Right ventricle myocardium superior (tissue), 1 donor: ENCODE data around the gene ANKRD35. TPM values are rescaled to one million over a fixed set of nuclear protein-coding genes. Genes with fewer than 3 reads are reported as not detected.
"Not testable (repeated sequence)": the region's sequence is repeated elsewhere in the genome, so short reads cannot be mapped to it uniquely, and the experiment has no call there.

Experiments used
- ATAC-seq: fragments of 200-7000 bp; cut with Tn5 transposase; one replicate; pipeline ENCODE4 v1.9.1; 2020; ENCODE audit warnings: mild to moderate bottlenecking; ENCODE audit not compliant: poor library complexity
- DNase-seq: peaks from one replicate; pipeline ENCODE4 v3.0.0-alpha.2; 2020
- intact Hi-C: fragments of 100-400 bp; cut with DNase I; formaldehyde crosslinking; loops from one replicate; pipeline ENCODE4 v1.11.2; 2022
- long read RNA-seq: library from polyadenylated mRNA; unstranded; transcript quantifications from one replicate; pipeline ENCODE4 v2.0.0, GENCODE V29; 2021
- total RNA-seq: library from RNA; stranded (reverse); fragmentation: NEBNext Ultra II Directional; extraction: Animal tissue kit (Norgen Biotek cat#: 25700); gene quantifications from one replicate; pipeline ENCODE4 v1.2.1, GENCODE V29; 2021
- donor health status: DM: no; HTN: yes; CAD: no; lungs with severe emphysema.

Gene ANKRD35, protein sequence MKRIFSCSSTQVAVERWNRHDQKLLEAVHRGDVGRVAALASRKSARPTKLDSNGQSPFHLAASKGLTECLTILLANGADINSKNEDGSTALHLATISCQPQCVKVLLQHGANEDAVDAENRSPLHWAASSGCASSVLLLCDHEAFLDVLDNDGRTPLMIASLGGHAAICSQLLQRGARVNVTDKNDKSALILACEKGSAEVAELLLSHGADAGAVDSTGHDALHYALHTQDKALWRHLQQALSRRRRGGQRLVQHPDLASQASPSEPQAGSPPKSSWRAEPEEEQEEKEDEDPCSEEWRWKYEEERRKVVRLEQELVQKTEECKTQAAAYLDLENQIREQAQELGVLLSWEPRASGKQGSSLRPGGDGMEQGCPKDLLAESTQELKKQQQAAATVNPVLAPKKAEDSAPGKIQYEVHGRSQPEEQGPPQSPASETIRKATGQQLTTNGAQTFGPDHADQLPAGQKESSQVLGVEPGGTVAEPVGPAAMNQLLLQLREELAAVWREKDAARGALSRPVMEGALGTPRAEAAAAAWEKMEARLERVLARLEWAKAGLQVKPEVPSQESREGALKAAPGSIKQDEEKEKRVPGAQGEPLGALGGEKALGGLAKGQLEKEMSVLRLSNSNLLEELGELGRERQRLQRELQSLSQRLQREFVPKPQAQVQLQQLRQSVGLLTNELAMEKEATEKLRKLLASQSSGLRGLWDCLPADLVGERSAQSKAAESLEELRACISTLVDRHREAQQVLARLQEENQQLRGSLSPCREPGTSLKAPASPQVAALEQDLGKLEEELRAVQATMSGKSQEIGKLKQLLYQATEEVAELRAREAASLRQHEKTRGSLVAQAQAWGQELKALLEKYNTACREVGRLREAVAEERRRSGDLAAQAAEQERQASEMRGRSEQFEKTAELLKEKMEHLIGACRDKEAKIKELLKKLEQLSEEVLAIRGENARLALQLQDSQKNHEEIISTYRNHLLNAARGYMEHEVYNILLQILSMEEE
- 1.1 TPM for total RNA-seq
- long read RNA-seq, partial matches to known transcripts = 4 of 4 reads
- long read RNA-seq, other reads (novel, unspliced or antisense) = 0 of 4 reads

DNA sequence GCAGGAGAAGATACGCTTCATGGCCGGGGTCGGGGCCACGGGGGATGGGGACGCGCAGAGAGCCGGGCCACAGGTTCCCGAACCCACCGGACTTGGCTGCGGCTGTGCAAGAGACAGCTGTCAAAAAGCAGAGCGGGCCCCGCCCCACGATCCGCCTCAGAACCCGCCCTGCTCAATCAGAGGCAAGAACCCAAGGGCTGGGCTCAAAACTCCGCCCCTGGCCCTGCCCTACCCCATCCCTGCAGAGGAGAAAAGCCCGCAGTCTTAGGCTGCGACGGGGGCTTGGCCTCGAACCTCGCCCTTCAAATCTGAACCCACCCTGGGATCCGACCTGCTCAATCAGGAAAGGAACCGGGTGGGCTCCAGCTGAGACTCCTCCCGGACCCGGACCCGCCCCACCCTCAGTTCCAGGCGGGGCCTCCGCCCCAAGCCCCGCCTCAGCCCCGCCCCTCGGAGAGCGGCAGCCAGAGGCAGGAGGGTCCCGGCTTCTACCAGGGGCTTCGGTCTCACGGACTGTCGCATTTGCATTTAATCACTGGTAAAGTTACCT is at the start of gene ANKRD35:
ANKRD35 (minus strand) TSS at position 129 of the 550 bp plus-strand sequence; CDS start at position 21, 108 bp downstream.
- DNase-seq = peak; percentile 94
- intact Hi-C loops = no loop called here
- peak; percentile 98 for ATAC-seq

DNA sequence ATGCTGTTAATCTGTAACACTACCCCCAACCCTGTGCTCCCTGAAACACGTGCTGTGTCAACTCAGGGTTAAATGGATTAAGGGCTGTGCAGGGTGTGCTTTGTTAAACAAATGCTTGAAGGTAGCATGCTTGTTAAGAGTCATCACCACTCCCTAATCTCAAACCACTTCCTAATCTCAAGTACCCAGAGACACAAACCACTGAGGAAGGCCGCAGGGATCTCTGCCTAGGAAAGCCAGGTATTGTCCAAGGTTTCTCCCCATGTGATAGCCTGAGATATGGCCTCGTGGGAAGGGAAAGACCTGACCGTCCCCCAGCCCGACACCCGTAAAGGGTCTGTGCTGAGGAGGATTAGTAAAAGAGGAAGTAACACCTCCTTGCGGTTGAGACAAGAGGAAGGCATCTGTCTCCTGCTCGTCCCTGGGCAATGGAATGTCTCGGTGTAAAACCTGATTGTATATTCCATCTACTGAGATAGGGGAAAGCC is 46.9 kb upstream of the ANKRD35 start:
- intact Hi-C loops, ATAC-seq, DNase-seq: not testable (repeated sequence)

DNA sequence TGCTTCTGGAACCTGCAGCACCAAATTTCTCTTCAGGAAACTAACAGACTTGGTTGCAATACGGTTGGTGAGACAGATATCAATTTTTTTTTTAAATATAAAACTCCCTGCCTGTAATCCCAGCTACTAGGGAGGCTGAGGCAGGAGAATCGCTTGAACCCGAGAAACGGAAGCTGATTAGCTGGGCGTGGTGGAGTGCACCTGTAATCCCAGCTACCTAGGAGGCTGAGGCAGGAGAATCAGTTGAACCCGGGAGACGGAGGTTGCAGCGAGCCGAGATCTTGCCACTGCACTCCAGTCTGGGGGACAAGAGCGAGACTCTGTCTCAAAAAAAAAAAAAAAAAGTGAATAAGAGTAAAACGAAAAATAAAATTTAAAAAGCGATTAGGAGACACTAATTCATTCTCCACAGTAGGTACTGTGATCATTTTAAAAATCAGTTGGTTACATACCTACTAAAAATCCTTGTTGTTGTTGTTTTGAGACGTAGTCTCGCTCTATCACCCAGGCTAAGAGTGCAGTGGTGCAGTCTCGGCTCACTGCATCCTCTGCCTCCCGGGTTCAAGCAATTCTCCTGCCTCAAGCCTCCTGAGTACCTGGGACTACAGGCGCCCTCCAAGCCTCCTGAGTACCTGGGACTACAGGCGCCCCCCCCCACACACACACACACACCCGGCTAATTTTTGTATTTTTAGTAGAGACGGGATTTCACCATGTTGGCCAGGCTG is 42.4 kb upstream of the ANKRD35 start:
- DNase-seq = no peak
- intact Hi-C loops = no loop called here
- no peak for ATAC-seq

DNA sequence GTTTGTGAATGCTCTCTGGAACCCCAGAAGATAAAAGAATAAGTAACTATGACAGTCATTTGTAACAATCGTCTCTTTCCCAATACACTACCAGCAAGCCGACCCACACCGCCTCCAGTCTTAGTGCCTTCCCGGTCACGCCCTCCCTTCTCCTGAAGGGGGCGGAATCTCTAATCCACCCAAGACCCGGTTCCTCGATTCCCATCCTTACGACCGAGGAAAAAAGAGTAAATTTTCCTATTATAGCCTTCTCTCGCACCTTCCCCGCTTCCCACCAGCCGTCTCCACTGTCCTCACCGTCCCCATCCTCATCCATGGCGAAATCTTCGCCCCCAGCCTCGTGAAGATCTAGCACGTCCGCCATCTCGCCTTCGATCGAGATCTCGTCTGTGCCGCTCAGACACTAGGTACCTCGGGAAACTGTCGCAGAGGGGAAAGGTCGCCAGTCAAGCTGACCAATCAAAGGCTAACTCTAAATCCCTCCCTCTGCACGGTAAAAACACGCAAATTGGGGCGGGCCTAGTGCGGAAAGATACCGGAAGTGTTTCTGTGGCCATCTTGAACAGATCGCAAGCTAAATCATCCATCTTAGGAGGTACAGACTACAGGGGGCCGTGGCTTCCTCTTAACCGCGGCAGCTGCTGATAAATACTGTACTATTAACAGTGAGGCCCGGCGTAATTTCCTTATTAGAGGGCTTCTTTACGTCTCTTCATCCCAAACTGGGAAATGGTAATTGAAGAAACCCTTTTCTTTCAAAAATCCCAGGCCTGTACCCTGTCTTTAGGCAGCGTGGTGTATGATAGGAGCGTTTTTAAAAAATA is 41.6 kb upstream of the ANKRD35 start, which contains the start of gene RBM8A:
RBM8A (minus strand) TSS at position 422 of the 824 bp plus-strand sequence; CDS start at position 364, 58 bp downstream.
- DNase-seq = peak; percentile 94
- intact Hi-C loops = no loop called here
- ATAC-seq = peak; percentile 98

DNA sequence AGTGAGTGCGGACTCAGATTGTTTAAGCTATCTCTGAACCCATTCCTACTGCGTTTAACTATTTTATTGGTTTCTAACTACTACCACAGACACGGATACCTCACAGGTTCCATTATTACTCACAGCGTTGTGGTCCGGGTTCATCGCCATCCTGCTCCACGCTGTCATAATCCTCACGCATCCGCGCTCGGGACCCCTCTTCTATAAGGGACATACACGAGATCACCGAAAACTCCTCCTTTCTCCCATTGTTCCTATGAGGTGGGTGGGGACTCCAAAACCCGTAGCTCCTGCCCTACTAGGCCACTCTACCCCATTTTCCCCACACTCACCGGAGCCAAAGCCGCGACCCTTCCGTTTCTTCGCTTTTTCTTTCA is 41.0 kb upstream of the ANKRD35 start:
- ATAC-seq = no peak
- intact Hi-C loops = no loop called here

DNA sequence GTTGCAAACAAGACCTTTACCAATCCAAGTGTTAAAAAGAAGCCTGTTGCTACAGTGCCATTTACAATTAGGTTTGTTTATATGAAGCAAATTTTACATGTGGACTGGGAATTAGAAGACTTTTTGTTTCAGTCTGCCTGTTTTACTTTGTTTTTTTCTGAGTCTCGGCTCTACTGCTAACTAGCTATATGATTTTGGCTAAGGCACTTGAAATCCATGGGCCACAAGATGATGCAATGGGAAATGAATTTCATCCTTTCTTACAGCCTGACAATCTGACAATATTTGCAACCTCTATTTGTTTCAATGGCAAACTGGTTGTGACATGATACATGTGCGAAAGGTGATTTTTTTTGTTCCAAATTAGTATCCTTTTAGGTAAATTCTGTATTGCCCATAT is 36.6 kb upstream of the ANKRD35 start:
- no peak for DNase-seq
- ATAC-seq = no peak
- intact Hi-C loops = no loop called here

More for the DNA sequence above, 41.0 kb upstream of the ANKRD35 start:
- DNase-seq = no peak

DNA sequence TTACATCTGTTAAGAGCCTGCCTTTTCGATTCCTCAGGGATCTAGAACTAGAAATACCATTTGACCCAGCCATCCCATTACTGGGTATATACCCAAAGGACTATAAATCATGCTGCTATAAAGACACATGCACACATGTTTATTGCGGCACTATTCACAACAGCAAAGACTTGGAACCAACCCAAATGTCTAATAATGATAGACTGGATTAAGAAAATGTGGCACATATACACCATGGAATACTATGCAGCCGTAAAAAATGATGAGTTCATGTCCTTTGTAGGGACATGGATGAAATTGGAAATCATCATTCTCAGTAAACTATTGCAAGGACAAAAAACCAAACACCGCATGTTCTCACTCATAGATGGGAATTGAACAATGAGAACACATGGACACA is 34.6 kb upstream of the ANKRD35 start:
- intact Hi-C loops, ATAC-seq, DNase-seq: not testable (repeated sequence)

DNA sequence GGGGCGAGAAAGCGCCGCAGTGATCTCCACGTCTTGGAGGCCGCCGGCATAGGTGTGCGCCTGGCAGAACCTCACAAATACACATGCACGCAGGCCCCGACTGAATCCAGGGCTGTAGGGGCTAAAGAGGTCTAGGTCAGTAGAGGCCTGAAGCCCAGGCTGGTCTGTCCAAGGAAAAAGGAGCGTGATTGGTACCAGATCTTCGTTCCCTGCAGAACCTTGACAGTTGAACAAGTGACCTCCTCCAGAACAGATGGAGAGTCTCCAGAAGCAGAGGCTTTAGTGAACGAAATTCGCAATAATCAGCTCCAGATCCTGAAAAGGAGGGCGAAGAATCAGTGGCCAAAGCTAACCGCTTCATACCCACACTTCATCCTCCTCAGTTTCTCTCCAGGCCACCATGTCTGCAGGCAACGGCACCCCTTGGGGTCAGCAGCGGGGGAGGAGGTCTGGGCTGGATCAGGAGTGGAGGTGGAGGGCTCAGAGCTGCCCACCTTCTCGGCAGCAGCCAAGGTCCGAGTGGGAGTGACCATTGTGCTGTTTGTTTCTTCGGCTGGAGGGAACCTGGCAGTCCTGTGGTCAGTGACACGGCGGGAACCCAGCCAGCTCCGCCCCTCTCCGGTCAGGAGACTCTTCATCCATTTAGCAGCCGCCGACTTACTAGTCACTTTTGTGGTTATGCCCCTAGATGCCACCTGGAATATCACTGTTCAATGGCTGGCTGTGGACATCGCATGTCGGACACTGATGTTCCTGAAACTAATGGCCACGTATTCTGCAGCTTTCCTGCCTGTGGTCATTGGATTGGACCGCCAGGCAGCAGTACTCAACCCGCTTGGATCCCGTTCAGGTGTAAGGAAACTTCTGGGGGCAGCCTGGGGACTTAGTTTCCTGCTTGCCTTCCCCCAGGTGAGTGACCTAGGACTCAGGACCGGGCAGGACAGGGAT is 33.6 kb upstream of the ANKRD35 start:
- intact Hi-C loops = loop anchor here (10.0 kb wide), 1 partner anchor 56 kb away; no protein-coding TSS in a partner anchor
- ATAC-seq = peak; percentile 46

DNA sequence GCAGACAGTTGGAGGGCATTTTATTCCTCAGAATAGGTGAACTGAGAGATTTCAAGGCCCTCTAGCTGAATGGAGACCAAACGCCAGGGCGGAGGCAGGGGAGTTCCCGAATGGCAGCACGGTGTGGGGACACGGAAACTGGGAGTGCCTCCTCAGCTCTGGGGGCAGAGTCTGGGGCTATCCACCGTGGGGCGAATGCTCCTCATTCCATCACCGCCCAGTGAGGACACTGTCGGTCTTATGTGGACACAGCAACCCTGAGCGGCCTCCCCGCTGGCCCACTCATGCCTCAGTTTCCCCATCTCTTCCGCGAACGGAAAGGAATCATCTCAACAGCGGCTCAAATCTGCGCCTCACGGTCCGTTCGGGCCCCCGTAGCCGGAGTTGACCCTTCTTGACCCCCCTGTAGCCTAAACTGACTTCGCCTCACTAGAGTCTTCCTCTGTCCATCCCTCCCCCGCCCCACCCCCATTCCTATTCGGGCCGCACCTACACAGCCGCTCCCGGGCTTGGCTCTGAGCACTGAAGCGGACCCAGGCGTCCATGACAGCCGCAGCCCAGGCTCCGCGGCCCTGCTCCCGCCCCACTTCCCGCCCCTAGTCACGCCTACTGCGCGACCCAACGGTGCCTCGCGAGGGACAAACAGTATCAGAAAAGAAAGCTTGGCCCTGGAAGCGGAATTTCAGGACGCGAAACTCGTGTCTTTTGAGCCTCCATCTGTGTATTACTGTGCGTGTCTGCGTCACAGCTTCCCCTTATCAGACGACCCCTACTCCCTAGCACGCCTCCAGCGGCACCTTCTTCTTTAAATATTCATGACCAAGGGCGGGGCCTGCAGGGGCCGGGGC is 32.7 kb upstream of the ANKRD35 start, which contains the start of gene PEX11B:
PEX11B (minus strand) TSS at position 574 of the 848 bp plus-strand sequence; CDS start at position 545, 29 bp downstream.
- ATAC-seq (peak; percentile 97), DNase-seq (peak; percentile 93)
- intact Hi-C loops = loop anchor here (10.0 kb wide), 1 partner anchor 56 kb away; no protein-coding TSS in a partner anchor

More for the DNA sequence above, 33.6 kb upstream of the ANKRD35 start:
- peak; percentile 76 for DNase-seq

DNA sequence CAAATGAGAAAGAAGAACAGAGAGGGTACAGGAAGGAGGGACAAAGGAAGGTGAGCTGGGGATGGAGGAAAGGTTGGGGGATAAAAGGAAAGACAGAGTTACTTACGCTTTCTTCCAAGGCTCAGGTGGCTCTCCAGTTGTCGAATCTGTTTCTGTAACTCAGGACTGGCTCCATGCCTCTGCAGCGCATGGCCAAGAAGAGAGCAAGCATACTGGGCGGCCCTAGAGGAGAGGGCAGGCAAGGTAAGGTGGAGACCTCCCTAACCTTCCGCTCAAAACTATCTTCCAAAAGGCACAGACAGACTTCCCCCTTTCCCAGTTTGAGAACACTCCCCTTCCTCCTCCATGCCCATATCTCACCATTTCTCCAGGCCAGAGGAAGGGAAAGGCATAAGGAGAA is 31.9 kb upstream of the ANKRD35 start:
- ATAC-seq = no peak
- DNase-seq = no peak
- intact Hi-C loops = loop anchor here (10.0 kb wide), 1 partner anchor 57 kb away; no protein-coding TSS in a partner anchor

DNA sequence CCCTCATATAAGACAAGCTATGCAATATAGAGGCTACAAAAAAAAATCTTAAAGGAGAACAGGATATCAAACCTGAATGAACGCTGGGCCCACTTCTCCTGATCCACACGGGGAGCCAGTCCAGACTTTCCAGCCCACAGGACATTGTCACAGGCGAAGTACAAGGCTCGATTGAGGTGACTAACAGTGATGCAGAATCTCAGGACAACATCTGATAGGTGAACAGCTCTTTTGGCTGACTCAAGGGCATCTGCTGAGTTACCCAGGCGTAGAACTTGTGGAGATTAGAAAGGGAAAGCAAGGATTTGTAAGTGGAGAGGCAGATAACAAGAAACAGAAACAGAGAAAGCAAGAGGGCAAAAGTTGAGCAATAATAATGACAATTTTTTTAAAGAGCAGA is 31.1 kb upstream of the ANKRD35 start:
- intact Hi-C loops = loop anchor here (10.0 kb wide), 1 partner anchor 58 kb away; no protein-coding TSS in a partner anchor
- no peak for ATAC-seq
- no peak for DNase-seq

DNA sequence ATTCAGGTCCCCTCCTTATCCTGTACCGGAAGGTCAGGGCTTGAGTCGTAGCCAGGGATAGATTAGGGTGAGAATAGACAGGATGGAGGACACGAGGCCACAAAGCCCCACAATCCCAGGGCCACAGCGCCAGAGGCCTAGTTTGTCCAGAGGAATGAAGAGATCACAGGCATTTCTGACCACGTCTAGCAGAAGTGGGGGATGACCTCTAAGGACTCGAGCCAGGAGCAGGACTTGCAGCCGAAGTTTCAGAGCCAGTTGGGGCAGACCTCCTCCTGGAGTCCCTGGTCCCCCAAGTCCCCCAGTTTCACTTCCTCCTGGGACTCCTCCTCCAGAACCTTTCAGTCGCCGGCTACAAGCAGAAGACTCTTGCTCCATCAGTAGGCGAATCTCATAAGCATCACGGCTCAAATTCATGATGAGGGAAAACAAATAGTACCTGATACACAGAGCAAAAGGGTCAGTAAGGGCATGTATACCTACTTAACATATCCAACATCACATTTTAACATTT is 26.5 kb upstream of the ANKRD35 start:
- ATAC-seq = no peak
- intact Hi-C loops = loop anchor here (10.0 kb wide), 1 partner anchor 63 kb away; no protein-coding TSS in a partner anchor

DNA sequence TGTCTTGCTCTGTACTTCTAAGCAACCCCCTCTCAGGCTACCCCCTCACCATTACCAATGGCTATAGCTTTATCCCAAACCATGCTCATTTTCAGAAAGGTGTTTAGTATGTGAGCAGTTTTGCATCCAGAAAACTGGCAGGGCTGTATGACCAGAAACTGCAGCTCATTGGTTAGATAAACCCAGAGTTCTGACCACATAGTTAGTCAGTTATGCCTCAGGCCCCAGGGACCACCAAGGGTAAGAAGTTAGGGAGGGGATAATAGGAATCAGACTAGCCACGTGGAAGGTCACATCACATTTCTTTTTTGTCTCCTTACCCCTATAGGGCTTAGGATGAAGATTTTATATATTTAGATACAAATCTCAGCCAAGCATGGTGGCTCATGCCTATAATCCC is 23.0 kb upstream of the ANKRD35 start:
- intact Hi-C loops = loop anchor here (5.0 kb wide), 1 partner anchor 51 kb away; the partner anchor contains the start of gene PIAS3
- DNase-seq (no peak), ATAC-seq (no peak)

More for the DNA sequence above, 26.5 kb upstream of the ANKRD35 start:
- DNase-seq = no peak
